Cardiac septum (tissue), 1 donor: Measurements from ENCODE around the gene PROM1. TPM values are rescaled to one million over a fixed set of nuclear protein-coding genes. Genes with fewer than 3 reads are reported as not detected.

Experiments used
- DNase-seq: peaks from one replicate; pipeline ENCODE4 v3.0.0-alpha.2; 2020; ENCODE audit warnings: low spot score
- intact Hi-C: fragments of 100-400 bp; cut with DNase I; formaldehyde crosslinking; loops from one replicate; pipeline ENCODE4 v1.14.0; 2022
- long read RNA-seq: library from polyadenylated mRNA; unstranded; transcript quantifications from one replicate; pipeline ENCODE4 v2.0.0, GENCODE V29; 2021
- total RNA-seq: library from RNA; stranded (reverse); fragmentation: NEBNext Ultra II Directional; extraction: Animal tissue kit (Norgen Biotek cat#: 25700); gene quantifications from one replicate; pipeline ENCODE4 v1.2.1, GENCODE V29; 2021
- donor health status: DM: no; HTN: no; CAD: no.

The PROM1 gene
- total RNA-seq = 12.6 TPM
- long read RNA-seq, full-length matches to known transcripts = 3 of 7 reads
- long read RNA-seq, partial matches to known transcripts = 1 of 7 reads
- long read RNA-seq, other reads (novel, unspliced or antisense) = 3 of 7 reads

- intact Hi-C loops = no loop called here
- DNase-seq = no peak
Observed at GRCh38 chr4:16083241-16084191, at the start of gene PROM1. Gene PROM1, minus strand, starts transcription at chr4:16084023. Its CDS starts 8,117 bp downstream, at chr4:16075906.

- no peak for DNase-seq
- intact Hi-C loops = no loop called here
Observed at GRCh38 chr4:16133406-16133805, 49.6 kb upstream of the PROM1 start.

- intact Hi-C loops = no loop called here
- DNase-seq = no peak
Observed at GRCh38 chr4:16131293-16131692, 47.5 kb upstream of the PROM1 start.

- DNase-seq = no peak
- intact Hi-C loops = no loop called here
Observed at GRCh38 chr4:16129336-16129735, 45.5 kb upstream of the PROM1 start.

- DNase-seq = no peak
- intact Hi-C loops = no loop called here
Observed at GRCh38 chr4:16126714-16127113, 42.9 kb upstream of the PROM1 start.

GRCh38 chr4:16125571-16126445 is 42.0 kb upstream of the PROM1 start:
- intact Hi-C loops = no loop called here

GRCh38 chr4:16124232-16124631 is 40.4 kb upstream of the PROM1 start:
- intact Hi-C loops = no loop called here
- no peak for DNase-seq

More at GRCh38 chr4:16125571-16126445, 42.0 kb upstream of the PROM1 start:
- no peak for DNase-seq

GRCh38 chr4:16123356-16124084 is 39.7 kb upstream of the PROM1 start:
- DNase-seq = no peak
- intact Hi-C loops = no loop called here

- DNase-seq = no peak
- intact Hi-C loops = no loop called here
Observed at GRCh38 chr4:16122784-16123183, 39.0 kb upstream of the PROM1 start.

- intact Hi-C loops = no loop called here
- no peak for DNase-seq
Observed at GRCh38 chr4:16122308-16122711, 38.5 kb upstream of the PROM1 start.

GRCh38 chr4:16120720-16121119 is 36.9 kb upstream of the PROM1 start:
- DNase-seq = no peak
- intact Hi-C loops = no loop called here

- no peak for DNase-seq
- intact Hi-C loops = no loop called here
Observed at GRCh38 chr4:16119981-16120380, 36.2 kb upstream of the PROM1 start.

GRCh38 chr4:16118090-16118489 is 34.3 kb upstream of the PROM1 start:
- DNase-seq = no peak
- intact Hi-C loops = no loop called here

- intact Hi-C loops = no loop called here
Observed at GRCh38 chr4:16117164-16117563, 33.3 kb upstream of the PROM1 start.

GRCh38 chr4:16116493-16116990 is 32.7 kb upstream of the PROM1 start:
- intact Hi-C loops = no loop called here
- DNase-seq = no peak

More at GRCh38 chr4:16117164-16117563, 33.3 kb upstream of the PROM1 start:
- DNase-seq = no peak

GRCh38 chr4:16116019-16116418 is 32.2 kb upstream of the PROM1 start:
- intact Hi-C loops = no loop called here
- DNase-seq = no peak

GRCh38 chr4:16114546-16114945 is 30.7 kb upstream of the PROM1 start:
- intact Hi-C loops = no loop called here
- no peak for DNase-seq

- intact Hi-C loops = no loop called here
- DNase-seq = no peak
Observed at GRCh38 chr4:16113741-16114140, 29.9 kb upstream of the PROM1 start.

- DNase-seq = no peak
- intact Hi-C loops = no loop called here
Observed at GRCh38 chr4:16111533-16111932, 27.7 kb upstream of the PROM1 start.
